ENCODE data around the gene CDC123. TPM values are rescaled to one million over a fixed set of nuclear protein-coding genes. Genes with fewer than 3 reads are reported as not detected.

CDC123 gene
- total and polyA plus RNA-seq, 2 experiments from 2014 or later: 158 to 179 TPM

GRCh38 chr10:12221323-12222298, 25.6 kb downstream of the CDC123 start (continued):
- TF ChIP-seq ZNF462 (CRISPR knock-in tag; IDR thresholded peaks at IDR 0.05) (no peak), NANOG (IDR thresholded peaks at IDR 0.05; ENCODE audit: borderline replicate concordance) (no peak)

GRCh38 chr10:12225444-12225843, 29.5 kb downstream of the CDC123 start:
- Histone ChIP-seq H4K20me1 (replicated peaks; ENCODE audit: insufficient read depth) (peaks cover 3% of the 10 kb centered on the region; the same call in 1 of the 2 replicates), H3K27ac (ENCODE audit: low read depth) (no peak overlapping the region), H2AFZ (no peak overlapping the region), H3K4me2 (no peak overlapping the region), H3F3A (replicated peaks; ENCODE audit: low read depth) (0 out of 2 replicates have a peak, but pooled peaks cover under 1% of the 10 kb centered on the region), H3K36me3 (ENCODE audit: insufficient read depth) (peaks cover 18% of the 10 kb centered on the region), H3K9me2 (ENCODE audit: insufficient read depth) (no peaks in the 10 kb centered on the region), H3K4me3 (no peak overlapping the region), H3K27me3 (ENCODE audit: insufficient read depth) (no peaks in the 10 kb centered on the region), H3K79me2 (replicated peaks; ENCODE audit: insufficient read depth) (peaks cover 46% of the 10 kb centered on the region), H3K4me1 (ENCODE audit: insufficient read depth) (no peaks in the 10 kb centered on the region)
- ATAC-seq (no peak), DNase-seq (ENCODE audit: low spot score) (no peak)
- H3K27ac Mint-ChIP-seq: no peak overlapping the region
- H3K9me3 Mint-ChIP-seq: peaks cover 26% of the 10 kb centered on the region; the same call in 2 of the 3 replicates
- no peak overlapping the region for H3K4me3 Mint-ChIP-seq
- no peaks in the 10 kb centered on the region for H3K4me1 Mint-ChIP-seq
- H3K36me3 Mint-ChIP-seq (ENCODE audit: low read depth): peaks cover 88% of the 10 kb centered on the region
- peaks cover 6% of the 10 kb centered on the region for H3K27me3 Mint-ChIP-seq (ENCODE audit: insufficient read depth, low read depth, poor library complexity)
- no peak for TF ChIP-seq EZH2 (IDR thresholded peaks at IDR 0.05; ENCODE audit: low read depth, unreplicated experiment)
- TF ChIP-seq NANOG (IDR thresholded peaks at IDR 0.05; ENCODE audit: borderline replicate concordance): no peak
- no peak for TF ChIP-seq EZH2phosphoT487 (IDR thresholded peaks at IDR 0.05; ENCODE audit: unreplicated experiment)
- TF ChIP-seq ZNF114 (CRISPR knock-in tag; IDR thresholded peaks at IDR 0.05): no peak
- no peak for TF ChIP-seq REST (IDR thresholded peaks at IDR 0.05; ENCODE audit: unreplicated experiment)
- no peak for TF ChIP-seq STAT1 (IDR thresholded peaks at IDR 0.05; ENCODE audit: unreplicated experiment)

Measured in GM23338 (cell line).